Stimulated activated CD4-positive, alpha-beta T cell treated with anti-CD3 and anti-CD28 coated beads, TNF-alpha, amount 100 ng/mL, for 48 hours (primary cell): ENCODE measurements around the gene NUDT4.
"Not testable (repeated sequence)": the region's sequence is repeated elsewhere in the genome, so short reads cannot be mapped to it uniquely, and the experiment has no call there.

Source experiments
- DNase-seq, 3 donors: peaks; one replicate each; pipeline ENCODE4 v3.0.0-alpha.2; 2020; ENCODE audit warnings: low read depth in 3 of 3

Gene NUDT4

GRCh38 chr12:93427779-93428564 is 50.2 kb downstream of the NUDT4 start:
- no peak for DNase-seq

- no peak for DNase-seq
Observed at GRCh38 chr12:93429448-93429847, 51.7 kb downstream of the NUDT4 start.

GRCh38 chr12:93429852-93430251 is 52.1 kb downstream of the NUDT4 start:
- DNase-seq: no peak

- DNase-seq: no peak
Observed at GRCh38 chr12:93430280-93430679, 52.6 kb downstream of the NUDT4 start.

- DNase-seq: not testable (repeated sequence)
Observed at GRCh38 chr12:93432031-93432430, 54.3 kb downstream of the NUDT4 start.

GRCh38 chr12:93434256-93434865 is 56.6 kb downstream of the NUDT4 start:
- DNase-seq: no peak

- no peak for DNase-seq
Observed at GRCh38 chr12:93438266-93439050, 60.7 kb downstream of the NUDT4 start.

- no peak for DNase-seq
Observed at GRCh38 chr12:93440043-93440835, 62.5 kb downstream of the NUDT4 start.

GRCh38 chr12:93441081-93441616 is 63.4 kb downstream of the NUDT4 start:
- peak in 1 of 3 donors; percentile 23 for DNase-seq

- DNase-seq: peak; percentile 93 to 97 (median 95)
Observed at GRCh38 chr12:93441617-93442410, 64.1 kb downstream of the NUDT4 start, which contains the start of gene UBE2N. Gene UBE2N (minus strand): TSS chr12:93441947. CDS start chr12:93441884, 63 bp downstream.

- DNase-seq: no peak
Observed at GRCh38 chr12:93442411-93443340, 65.0 kb downstream of the NUDT4 start.

- DNase-seq: no peak
Observed at GRCh38 chr12:93443576-93443975, 65.9 kb downstream of the NUDT4 start.

- DNase-seq: peak in 1 of 3 donors; percentile 12
Observed at GRCh38 chr12:93447555-93448290, 70.0 kb downstream of the NUDT4 start.

GRCh38 chr12:93448796-93449195 is 71.1 kb downstream of the NUDT4 start:
- DNase-seq: no peak

- no peak for DNase-seq
Observed at GRCh38 chr12:93449277-93449676, 71.6 kb downstream of the NUDT4 start.

GRCh38 chr12:93451423-93452158 is 73.9 kb downstream of the NUDT4 start:
- DNase-seq: no peak

GRCh38 chr12:93453633-93454032 is 75.9 kb downstream of the NUDT4 start:
- DNase-seq: no peak

- no peak for DNase-seq
Observed at GRCh38 chr12:93456077-93456476, 78.4 kb downstream of the NUDT4 start.
